Liver (tissue), 3 donors: ENCODE results near the gene PPP2R2B.

Source experiments
- RAD21 ChIP-seq, 2 donors: IDR thresholded peaks; 2 replicates each; pipeline ENCODE4 v1.6.1; 2016; ENCODE audit warnings: antibody characterized with exemption in 2 of 2, mild to moderate bottlenecking in 2 of 2
- SP1 ChIP-seq: IDR thresholded peaks from 2 replicates; pipeline ENCODE4 v1.6.1; 2018; ENCODE audit warnings: antibody characterized with exemption, mild to moderate bottlenecking
- TAF1 ChIP-seq: conservative IDR thresholded peaks from 2 replicates; pipeline ENCODE4 v1.6.1; 2016; ENCODE audit warnings: antibody characterized with exemption, mild to moderate bottlenecking
- TF ChIP-seq, protein P1 (sequence below): fragments of 150-350 bp; IDR thresholded peaks from 2 replicates; pipeline ENCODE4 v1.5.1; 2017; ENCODE audit warnings: improper control_type of control experiment, low read depth, low read length; ENCODE audit not compliant: missing input control
- TF ChIP-seq, protein P2 (sequence below): IDR thresholded peaks from 2 replicates; pipeline ENCODE4 v1.6.1; 2016; ENCODE audit warnings: antibody characterized with exemption
- donor health status: healthy.
- donor health status: healthy.

DNA sequence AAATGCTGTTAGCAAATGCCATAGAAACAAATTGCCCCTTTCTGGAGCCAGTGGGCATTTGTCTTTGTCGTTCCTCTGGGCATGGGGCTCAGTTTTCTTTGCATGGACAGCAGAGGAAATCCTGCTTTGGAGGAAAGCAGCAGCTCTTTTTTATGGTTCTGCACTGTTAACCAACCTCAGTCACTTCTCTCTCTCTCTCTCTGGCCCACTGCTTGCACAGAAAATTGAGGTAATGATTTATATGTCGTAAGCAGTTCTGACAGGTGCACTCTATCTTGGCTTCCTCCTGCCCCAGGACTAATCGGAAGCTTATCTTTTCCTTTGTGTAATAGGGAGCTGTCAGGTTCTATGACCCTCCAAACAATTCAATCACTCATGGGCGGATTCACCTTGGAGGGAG, 202.9 kb downstream of the PPP2R2B start:
- TF ChIP-seq, protein P1, sequence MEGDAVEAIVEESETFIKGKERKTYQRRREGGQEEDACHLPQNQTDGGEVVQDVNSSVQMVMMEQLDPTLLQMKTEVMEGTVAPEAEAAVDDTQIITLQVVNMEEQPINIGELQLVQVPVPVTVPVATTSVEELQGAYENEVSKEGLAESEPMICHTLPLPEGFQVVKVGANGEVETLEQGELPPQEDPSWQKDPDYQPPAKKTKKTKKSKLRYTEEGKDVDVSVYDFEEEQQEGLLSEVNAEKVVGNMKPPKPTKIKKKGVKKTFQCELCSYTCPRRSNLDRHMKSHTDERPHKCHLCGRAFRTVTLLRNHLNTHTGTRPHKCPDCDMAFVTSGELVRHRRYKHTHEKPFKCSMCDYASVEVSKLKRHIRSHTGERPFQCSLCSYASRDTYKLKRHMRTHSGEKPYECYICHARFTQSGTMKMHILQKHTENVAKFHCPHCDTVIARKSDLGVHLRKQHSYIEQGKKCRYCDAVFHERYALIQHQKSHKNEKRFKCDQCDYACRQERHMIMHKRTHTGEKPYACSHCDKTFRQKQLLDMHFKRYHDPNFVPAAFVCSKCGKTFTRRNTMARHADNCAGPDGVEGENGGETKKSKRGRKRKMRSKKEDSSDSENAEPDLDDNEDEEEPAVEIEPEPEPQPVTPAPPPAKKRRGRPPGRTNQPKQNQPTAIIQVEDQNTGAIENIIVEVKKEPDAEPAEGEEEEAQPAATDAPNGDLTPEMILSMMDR, result no peak
- TF ChIP-seq, protein P2, sequence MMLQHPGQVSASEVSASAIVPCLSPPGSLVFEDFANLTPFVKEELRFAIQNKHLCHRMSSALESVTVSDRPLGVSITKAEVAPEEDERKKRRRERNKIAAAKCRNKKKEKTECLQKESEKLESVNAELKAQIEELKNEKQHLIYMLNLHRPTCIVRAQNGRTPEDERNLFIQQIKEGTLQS, result no peak
- no peak for TF ChIP-seq TAF1
- no peak for TF ChIP-seq RAD21 (IDR thresholded peaks at IDR 0.05)
- no peak for TF ChIP-seq SP1
